ENCODE measurements around the gene DAB1.

The DAB1 gene

GRCh38 chr1:57423656-57424211 is at the start of gene DAB1:
Gene DAB1 (minus strand): TSS chr1:57424060. CDS start chr1:57291030, 133,030 bp downstream.
- peak; percentile 18 for DNase-seq

DNA sequence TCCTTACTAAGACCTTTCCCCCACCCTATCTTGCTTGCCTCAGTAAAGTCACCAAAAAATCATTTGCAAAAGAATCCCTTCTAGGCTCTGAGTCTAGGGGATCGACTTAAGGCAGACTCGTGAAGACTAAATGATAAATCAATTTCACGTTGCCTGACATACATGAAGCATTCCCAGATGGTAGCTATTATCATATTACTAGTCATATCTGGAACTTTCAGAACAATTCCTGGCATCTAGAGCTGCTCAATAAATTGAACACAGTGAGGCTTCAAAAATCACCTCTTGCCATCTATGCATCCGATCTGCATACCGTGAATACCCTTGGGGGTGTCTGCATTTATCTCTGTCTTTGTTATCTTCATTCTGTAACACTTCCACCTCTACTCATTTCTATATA is 49.6 kb upstream of the DAB1 start:
- DNase-seq, result no peak

DNA sequence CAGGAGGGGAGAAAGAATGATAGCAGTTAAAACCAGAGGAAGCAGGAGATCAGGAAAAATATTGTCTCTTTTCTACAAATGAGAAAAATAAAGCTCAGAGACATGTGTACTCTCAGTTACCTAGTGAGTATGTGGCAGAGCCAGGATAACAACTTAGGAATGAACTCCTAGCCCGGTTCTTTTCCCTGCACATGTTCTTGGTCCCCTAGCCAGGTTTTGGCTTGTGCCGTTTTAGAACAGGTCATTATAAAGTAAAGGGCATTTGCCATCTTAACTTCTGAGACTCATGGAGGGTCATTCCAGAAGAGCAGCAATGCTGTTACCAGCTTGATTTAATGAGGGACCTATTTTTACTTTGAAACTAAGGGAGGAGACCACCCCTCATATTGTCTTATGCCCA is 48.1 kb upstream of the DAB1 start:
- no peak for DNase-seq

DNA sequence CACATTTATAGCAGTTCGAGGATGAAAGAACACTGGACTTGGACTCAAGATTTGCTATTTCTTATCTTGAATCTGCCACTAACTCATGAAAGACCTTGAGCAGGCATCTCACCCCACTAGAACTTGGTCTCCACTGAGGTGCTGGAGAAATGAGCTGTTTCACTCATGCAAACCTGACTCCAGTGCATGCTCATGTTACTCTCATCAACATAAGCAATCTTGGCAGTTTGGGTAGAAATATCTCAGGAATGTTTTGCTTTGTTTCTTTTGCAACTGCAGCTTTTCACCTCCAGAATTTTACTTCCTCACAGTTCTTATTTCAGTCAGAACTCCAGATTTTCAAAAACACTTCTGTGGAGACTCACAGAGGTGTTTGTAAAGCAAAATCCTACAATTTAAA is 46.2 kb upstream of the DAB1 start:
- DNase-seq, result no peak

- no peak for DNase-seq
These were observed 45.0 kb upstream of the DAB1 start for GRCh38 chr1:57468641-57469523.

- DNase-seq, result no peak
These were observed 44.0 kb upstream of the DAB1 start for GRCh38 chr1:57467830-57468229.

- DNase-seq, result no peak
These were observed 40.9 kb upstream of the DAB1 start for GRCh38 chr1:57464756-57465155.

DNA sequence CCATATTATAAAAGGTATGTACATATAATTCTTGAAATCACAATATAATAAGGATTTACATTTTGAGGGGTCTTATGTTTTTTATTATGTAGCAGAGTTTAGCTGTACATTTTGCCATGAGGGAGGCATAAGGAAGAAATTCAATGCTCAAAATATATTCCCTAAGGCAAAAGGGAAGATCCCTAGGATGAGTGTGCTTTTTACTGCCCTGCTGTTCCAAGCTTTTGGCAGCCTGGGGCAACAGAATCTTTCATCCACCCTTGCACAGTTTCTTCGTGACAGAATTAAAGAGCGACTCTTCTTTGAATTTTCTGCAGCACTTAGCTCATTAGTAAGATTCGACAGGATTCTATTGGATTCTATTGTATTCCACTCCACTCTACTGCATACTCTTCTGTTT is 39.5 kb upstream of the DAB1 start:
- peak; percentile 27 for DNase-seq

DNA sequence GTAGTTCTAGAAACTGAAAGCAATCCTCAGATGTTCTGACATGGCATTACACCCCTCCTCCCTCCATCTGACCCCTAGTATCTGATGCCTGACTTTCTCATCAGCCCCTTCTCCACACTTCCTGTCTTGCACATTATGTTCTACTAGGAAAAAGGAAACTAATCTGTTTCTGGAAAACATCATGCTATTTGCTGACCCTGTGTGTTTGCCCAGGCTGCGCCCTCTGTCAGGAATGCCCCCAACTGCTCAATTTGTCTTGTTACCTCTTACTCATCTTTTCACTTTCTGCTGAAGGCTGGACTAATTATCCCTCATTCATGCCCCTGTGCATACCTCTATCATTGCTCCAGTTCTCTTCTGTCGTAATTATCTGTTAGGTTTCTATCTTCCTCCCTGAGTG is 37.5 kb upstream of the DAB1 start:
- DNase-seq, result no peak

- DNase-seq, result no peak
These were observed 27.7 kb upstream of the DAB1 start for GRCh38 chr1:57451516-57451915.

DNA sequence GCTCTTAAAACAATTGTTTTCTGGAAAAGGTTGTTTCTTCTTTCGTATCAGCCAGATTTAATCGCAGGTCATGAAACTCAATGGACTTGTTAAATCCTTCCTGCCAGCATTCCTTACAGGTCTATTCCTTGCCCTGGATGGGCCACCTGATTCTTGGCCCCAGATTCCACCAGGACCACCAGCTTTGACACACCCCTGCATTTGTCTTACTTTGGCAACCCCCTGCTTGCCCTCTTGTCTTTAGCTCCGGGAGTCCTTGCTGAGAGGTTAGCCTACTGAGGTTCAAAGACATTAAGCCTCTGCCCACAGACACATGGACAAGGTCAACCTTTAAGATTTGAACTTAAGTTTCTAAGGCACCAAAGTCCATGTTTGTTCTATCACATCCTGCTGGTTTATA is 27.1 kb upstream of the DAB1 start:
- no peak for DNase-seq

DNA sequence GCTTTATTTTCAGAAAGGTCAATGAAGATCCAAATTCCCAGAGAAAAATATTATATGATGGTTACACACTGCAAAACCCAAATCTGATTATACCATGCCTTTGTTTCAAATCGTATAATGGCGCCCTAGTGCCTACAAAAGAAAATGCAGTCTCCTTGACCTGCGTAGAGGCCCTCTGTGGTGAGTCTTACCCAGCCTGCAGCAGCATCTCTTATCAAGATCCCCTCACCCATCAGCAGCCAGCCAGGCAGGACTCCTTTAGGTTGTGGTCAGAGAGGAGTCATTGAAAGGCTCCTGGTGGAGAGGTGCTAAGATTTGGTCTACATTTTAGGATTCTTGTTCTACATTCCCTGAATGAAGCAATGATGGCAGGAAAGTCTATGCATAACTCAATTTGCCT is 23.7 kb upstream of the DAB1 start:
- DNase-seq, result no peak

DNA sequence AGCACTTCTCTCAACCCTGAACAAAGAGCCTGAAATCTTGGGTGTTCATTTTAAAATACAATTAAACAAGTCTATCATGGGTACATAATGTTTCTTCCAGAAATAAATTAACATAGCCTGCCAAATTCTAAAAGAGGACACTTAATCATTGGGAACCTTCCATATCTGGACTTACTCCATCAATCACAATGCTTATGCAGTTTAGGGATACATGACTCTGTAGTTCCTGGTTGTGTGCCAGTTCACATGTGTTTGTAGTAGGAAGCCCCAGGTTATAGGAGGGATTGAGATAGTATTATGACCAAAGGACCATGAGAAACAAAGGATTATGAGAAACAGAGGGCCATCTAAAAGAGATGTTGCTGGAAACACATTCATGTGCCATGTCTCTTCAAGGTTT is 19.1 kb upstream of the DAB1 start:
- no peak for DNase-seq

- no peak for DNase-seq
These were observed 16.2 kb upstream of the DAB1 start for GRCh38 chr1:57440096-57440495.

DNA sequence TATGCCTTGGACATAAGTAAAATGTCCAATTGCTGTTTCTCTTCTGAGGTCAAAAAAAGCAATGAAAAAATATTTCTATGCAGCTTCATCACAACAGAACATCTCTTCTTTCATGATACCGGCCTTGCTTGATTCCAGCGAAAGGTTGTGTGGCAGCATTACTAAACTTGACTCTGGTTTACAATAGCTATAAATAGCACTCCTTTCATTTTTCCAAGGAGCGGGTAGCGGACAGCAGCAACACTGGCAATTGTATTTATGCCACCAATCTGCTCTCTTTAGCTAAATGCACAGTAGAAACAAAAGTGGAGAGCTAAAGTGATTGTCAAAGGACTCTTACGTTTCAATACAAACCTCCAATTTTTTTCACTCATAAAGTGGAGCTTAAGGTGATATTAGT is 7.5 kb upstream of the DAB1 start:
- DNase-seq, result no peak

- DNase-seq, result peak; percentile 43
These were observed 569 bp upstream of the DAB1 start for GRCh38 chr1:57424231-57425027.

GRCh38 chr1:57423135-57423655 is 665 bp downstream of the DAB1 start:
- no peak for DNase-seq

GRCh38 chr1:57422271-57423134 is 1.4 kb downstream of the DAB1 start:
- DNase-seq, result peak; percentile 38

DNA sequence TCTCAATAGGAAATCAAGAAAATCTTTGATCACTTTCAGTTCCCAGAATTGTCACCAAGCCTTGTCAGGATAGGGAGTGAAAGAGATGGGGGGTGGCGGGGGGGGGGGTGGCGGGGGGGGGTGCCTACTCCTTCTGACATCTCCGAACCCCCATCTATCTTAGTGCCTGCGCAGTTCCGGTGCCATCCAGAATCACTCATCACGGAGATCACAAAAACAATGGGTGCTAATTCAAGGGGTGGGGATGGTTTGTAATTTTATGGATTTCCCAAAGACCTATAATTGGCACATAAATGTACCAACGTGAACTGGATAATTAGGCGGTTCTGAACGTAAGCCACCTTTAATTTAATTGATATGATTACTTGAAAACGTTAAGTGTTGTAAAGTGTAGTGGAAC is 2.1 kb downstream of the DAB1 start:
- no peak for DNase-seq

GRCh38 chr1:57420981-57421785 is 2.7 kb downstream of the DAB1 start:
- DNase-seq, result no peak

- DNase-seq, result no peak
These were observed 4.9 kb downstream of the DAB1 start for GRCh38 chr1:57418971-57419370.

DNA sequence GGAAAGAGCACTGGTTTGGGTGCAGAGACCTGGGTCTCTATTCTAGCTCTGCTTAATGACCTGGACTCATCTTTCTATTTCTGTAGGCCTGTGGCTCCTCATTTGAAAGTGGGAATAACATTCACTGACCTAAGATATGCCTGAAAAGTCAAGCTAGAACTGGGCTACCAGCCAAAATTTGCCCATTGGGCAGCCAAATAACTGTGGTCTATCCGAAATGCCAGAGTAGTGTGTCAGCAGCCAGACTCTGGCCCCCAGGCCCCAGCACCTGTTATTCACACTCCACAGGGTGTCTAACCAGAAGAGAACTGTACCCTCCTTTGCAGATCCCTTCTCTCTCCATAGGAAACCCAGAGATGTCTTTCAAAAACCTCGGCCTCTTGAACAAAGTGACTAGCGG is 12.6 kb downstream of the DAB1 start:
- DNase-seq, result peak; percentile 85
